Fibroblast of mammary gland (primary cell): ENCODE results near the gene BCAS3.
A peak's percentile ranks its signal among the peaks of the same experiment; 100 is the strongest.

ENCODE experiments used
- DNase-seq: peaks from one replicate; pipeline ENCODE4 v3.0.0-alpha.2; 2010; ENCODE audit warnings: low read depth
- H3K4me3 ChIP-seq: 2 replicates; pipeline ENCODE4 v1.5.1; 2011; ENCODE audit warnings: low read depth, mild to moderate bottlenecking, low read length, moderate library complexity; ENCODE audit not compliant: control insufficient read depth
- CTCF ChIP-seq: conservative IDR thresholded peaks from 2 replicates; pipeline ENCODE4 v1.5.1; 2011; ENCODE audit warnings: low read depth, low read length, inconsistent platforms; ENCODE audit not compliant: control insufficient read depth, insufficient read depth

Gene BCAS3

GRCh38 chr17:61330174-61331150, 652.8 kb downstream of the BCAS3 start:
- no peak overlapping the region for H3K4me3 ChIP-seq
- no peak for TF ChIP-seq CTCF
- DNase-seq, result no peak

- H3K4me3 ChIP-seq, result no peak overlapping the region
- no peak for TF ChIP-seq CTCF
- DNase-seq, result no peak
These were observed 653.5 kb downstream of the BCAS3 start for GRCh38 chr17:61331178-61331577.

- no peak overlapping the region for H3K4me3 ChIP-seq
- no peak for DNase-seq
- TF ChIP-seq CTCF, result no peak
These were observed 654.2 kb downstream of the BCAS3 start for GRCh38 chr17:61331886-61332285.

GRCh38 chr17:61333136-61333535, 655.5 kb downstream of the BCAS3 start:
- no peak for DNase-seq
- no peak overlapping the region for H3K4me3 ChIP-seq
- TF ChIP-seq CTCF, result no peak

- H3K4me3 ChIP-seq, result no peak overlapping the region
- DNase-seq, result no peak
- TF ChIP-seq CTCF, result no peak
These were observed 657.0 kb downstream of the BCAS3 start for GRCh38 chr17:61334673-61335072.

GRCh38 chr17:61335105-61335844, 657.6 kb downstream of the BCAS3 start:
- peak; percentile 86 for DNase-seq
- no peak for TF ChIP-seq CTCF

More at GRCh38 chr17:61335105-61335844, 657.6 kb downstream of the BCAS3 start:
- H3K4me3 ChIP-seq, result no peak overlapping the region
